Nephron progenitor cell (in vitro differentiated cells): ENCODE measurements around the gene ANKS1B.

Experiments used
- DNase-seq: peaks from one replicate; pipeline ENCODE4 v3.0.0; 2021
- H3K27ac Mint-ChIP-seq: 2 replicates; pipeline ENCODE4 v1.8.0; 2021; ENCODE audit warnings: mild to moderate bottlenecking, moderate library complexity, mixed read lengths
- H3K27me3 Mint-ChIP-seq: 2 replicates; pipeline ENCODE4 v1.8.0; 2021; ENCODE audit warnings: mild to moderate bottlenecking, low read depth, mixed read lengths; ENCODE audit not compliant: poor library complexity
- H3K36me3 Mint-ChIP-seq: 2 replicates; pipeline ENCODE4 v1.8.0; 2021; ENCODE audit warnings: low read depth, mixed read lengths
- H3K4me1 Mint-ChIP-seq: 2 replicates; pipeline ENCODE4 v1.8.0; 2021; ENCODE audit warnings: mixed read lengths
- H3K4me3 Mint-ChIP-seq: 2 replicates; pipeline ENCODE4 v1.8.0; 2021; ENCODE audit warnings: mild to moderate bottlenecking, moderate library complexity, mixed read lengths
- H3K9me3 Mint-ChIP-seq: 2 replicates; pipeline ENCODE4 v1.8.0; 2021; ENCODE audit warnings: mild to moderate bottlenecking, moderate library complexity, mixed read lengths
- TF ChIP-seq, protein P1 (sequence below): fragments of 200-600 bp; sonication (generic); IDR thresholded peaks from 2 replicates; pipeline ENCODE4 v1.5.0; 2021; ENCODE audit warnings: antibody characterized with exemption

The ANKS1B gene

GRCh38 chr12:98736352-98737321 is 1248.1 kb downstream of the ANKS1B start:
- TF ChIP-seq, protein P1, sequence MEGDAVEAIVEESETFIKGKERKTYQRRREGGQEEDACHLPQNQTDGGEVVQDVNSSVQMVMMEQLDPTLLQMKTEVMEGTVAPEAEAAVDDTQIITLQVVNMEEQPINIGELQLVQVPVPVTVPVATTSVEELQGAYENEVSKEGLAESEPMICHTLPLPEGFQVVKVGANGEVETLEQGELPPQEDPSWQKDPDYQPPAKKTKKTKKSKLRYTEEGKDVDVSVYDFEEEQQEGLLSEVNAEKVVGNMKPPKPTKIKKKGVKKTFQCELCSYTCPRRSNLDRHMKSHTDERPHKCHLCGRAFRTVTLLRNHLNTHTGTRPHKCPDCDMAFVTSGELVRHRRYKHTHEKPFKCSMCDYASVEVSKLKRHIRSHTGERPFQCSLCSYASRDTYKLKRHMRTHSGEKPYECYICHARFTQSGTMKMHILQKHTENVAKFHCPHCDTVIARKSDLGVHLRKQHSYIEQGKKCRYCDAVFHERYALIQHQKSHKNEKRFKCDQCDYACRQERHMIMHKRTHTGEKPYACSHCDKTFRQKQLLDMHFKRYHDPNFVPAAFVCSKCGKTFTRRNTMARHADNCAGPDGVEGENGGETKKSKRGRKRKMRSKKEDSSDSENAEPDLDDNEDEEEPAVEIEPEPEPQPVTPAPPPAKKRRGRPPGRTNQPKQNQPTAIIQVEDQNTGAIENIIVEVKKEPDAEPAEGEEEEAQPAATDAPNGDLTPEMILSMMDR, result no peak
- no peak for DNase-seq
- Mint-ChIP-seq H3K9me3 (no peaks in the 10 kb centered on the region), H3K36me3 (peaks cover 12% of the 10 kb centered on the region), H3K27me3 (peaks cover 16% of the 10 kb centered on the region), H3K27ac (peak overlapping the region; percentile 16), H3K4me3 (no peak overlapping the region), H3K4me1 (peaks cover 8% of the 10 kb centered on the region)

- no peak overlapping the region for H3K27ac Mint-ChIP-seq
- DNase-seq, result no peak
These were observed 1248.9 kb downstream of the ANKS1B start for GRCh38 chr12:98735821-98736220.

GRCh38 chr12:98733667-98734350 is 1250.9 kb downstream of the ANKS1B start:
- no peak overlapping the region for H3K27ac Mint-ChIP-seq
- no peak for DNase-seq
- no peak overlapping the region for H3K4me3 Mint-ChIP-seq
- TF ChIP-seq, protein P1, result no peak
- H3K36me3 Mint-ChIP-seq, result peaks cover 25% of the 10 kb centered on the region
- H3K4me1 Mint-ChIP-seq, result no peaks in the 10 kb centered on the region
- no peaks in the 10 kb centered on the region for H3K9me3 Mint-ChIP-seq
- peaks cover 2% of the 10 kb centered on the region for H3K27me3 Mint-ChIP-seq

More at GRCh38 chr12:98735821-98736220, 1248.9 kb downstream of the ANKS1B start:
- H3K4me1 Mint-ChIP-seq, result no peaks in the 10 kb centered on the region
- H3K27me3 Mint-ChIP-seq, result peaks cover 11% of the 10 kb centered on the region
- H3K4me3 Mint-ChIP-seq, result no peak overlapping the region
- TF ChIP-seq, protein P1, result no peak
- H3K36me3 Mint-ChIP-seq, result peaks cover 19% of the 10 kb centered on the region
- H3K9me3 Mint-ChIP-seq, result no peaks in the 10 kb centered on the region

GRCh38 chr12:98730412-98730811 is 1254.3 kb downstream of the ANKS1B start:
- no peak for DNase-seq
- no peaks in the 10 kb centered on the region for H3K4me1 Mint-ChIP-seq
- H3K36me3 Mint-ChIP-seq, result peaks cover 50% of the 10 kb centered on the region
- H3K27me3 Mint-ChIP-seq, result peaks cover 2% of the 10 kb centered on the region
- TF ChIP-seq, protein P1, result no peak
- no peak overlapping the region for H3K27ac Mint-ChIP-seq
- H3K4me3 Mint-ChIP-seq, result no peak overlapping the region
- H3K9me3 Mint-ChIP-seq, result no peaks in the 10 kb centered on the region

DNA sequence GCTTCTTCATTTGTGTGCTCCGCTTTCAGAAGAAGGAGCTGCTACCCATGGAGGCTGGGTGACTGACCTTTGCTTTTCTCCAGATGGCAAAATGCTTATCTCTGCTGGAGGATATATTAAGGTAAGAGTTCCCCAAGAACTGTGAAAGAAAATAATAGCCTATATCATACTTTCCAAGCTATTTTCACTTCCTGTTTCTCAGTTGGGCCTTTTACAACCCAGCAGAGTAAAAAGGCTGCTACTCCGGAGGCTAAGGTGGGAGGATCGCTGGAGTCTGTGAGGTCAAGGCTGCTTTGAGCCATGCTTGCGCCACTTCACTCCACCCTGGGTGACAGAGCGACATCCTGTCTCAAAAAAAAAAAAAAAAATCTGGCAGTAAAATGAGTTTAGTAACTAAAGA is 1257.5 kb downstream of the ANKS1B start:
- TF ChIP-seq, protein P1, result no peak
- H3K36me3 Mint-ChIP-seq, result peaks cover 46% of the 10 kb centered on the region
- no peak overlapping the region for H3K27ac Mint-ChIP-seq
- H3K4me1 Mint-ChIP-seq, result no peaks in the 10 kb centered on the region
- no peak for DNase-seq
- no peak overlapping the region for H3K4me3 Mint-ChIP-seq
- H3K27me3 Mint-ChIP-seq, result peaks cover 2% of the 10 kb centered on the region
- no peaks in the 10 kb centered on the region for H3K9me3 Mint-ChIP-seq
